Measurements from ENCODE around the gene FIS1.

DNA sequence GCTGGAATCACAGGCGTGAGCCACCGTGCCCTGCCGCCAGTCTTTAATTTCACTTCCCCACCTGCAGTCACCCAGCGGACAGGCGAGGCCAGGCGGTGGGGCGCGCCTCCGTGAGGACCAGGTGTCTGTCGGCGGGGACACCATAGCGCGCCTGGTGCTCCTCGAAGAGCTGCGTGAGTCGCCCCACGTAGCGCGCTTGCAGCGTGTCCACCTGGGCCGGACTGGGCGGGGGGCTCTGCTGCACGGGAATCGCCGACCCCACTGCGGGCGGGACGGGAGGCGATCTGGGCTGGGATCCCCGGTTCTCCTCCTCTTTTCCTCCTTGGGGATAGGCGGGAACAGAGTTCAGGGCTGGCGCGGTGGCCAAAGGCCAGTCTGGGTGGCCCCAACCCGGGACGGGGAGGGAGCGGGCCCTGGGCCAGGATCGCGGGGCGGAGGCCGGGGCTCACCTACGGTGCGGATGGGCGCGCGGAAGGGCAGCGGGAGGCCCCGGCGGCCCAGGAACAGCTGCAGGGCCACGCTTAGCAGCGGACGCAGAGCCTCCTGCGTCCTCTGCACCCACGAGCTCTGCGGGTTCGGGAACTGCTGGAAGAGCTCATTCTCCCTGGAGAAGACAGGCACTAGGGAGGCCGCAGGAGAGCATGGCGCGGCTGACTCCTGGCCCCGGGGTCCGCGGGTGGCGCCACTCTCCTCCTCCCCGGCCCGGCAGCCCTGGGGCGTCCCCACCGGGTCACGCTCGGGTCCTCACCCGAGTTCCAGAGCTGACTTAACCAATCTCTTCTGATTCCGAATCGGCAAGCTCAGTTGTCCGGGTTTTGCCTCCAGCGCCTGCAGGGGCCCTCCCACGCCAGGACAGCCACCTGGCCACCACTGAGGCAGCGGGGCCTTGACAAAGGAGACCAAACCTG, 42.9 kb downstream of the FIS1 start:
- TF ChIP-seq POLR2A (IDR thresholded peaks at IDR 0.05) = no peak
- TF ChIP-seq CTCF (IDR thresholded peaks at IDR 0.05) = no peak
